HEK293T (cell line): ENCODE results near the gene ATP1B3.

Experiments used
- ARNT ChIP-seq: fragments of 450-650 bp; IDR thresholded peaks from 2 replicates; pipeline ENCODE4 v1.6.1; 2017; ENCODE audit warnings: mild to moderate bottlenecking
- BHLHE40 ChIP-seq: fragments of 450-650 bp; IDR thresholded peaks from 2 replicates; pipeline ENCODE4 v1.6.1; 2016; ENCODE audit warnings: mild to moderate bottlenecking, moderate library complexity, borderline replicate concordance
- CTBP1 ChIP-seq: fragments of 450-650 bp; IDR thresholded peaks from 2 replicates; pipeline ENCODE4 v1.6.1; 2016; ENCODE audit warnings: borderline replicate concordance
- ELF4 ChIP-seq: fragments of 450-650 bp; IDR thresholded peaks from 2 replicates; pipeline ENCODE4 v1.6.1; 2017; ENCODE audit warnings: antibody characterized with exemption
- FOXA1 ChIP-seq: fragments of 450-650 bp; IDR thresholded peaks from 2 replicates; pipeline ENCODE4 v1.6.1; 2016; ENCODE audit warnings: mild to moderate bottlenecking
- FOXM1 ChIP-seq: fragments of 450-650 bp; IDR thresholded peaks from 2 replicates; pipeline ENCODE4 v1.6.1; 2017; ENCODE audit warnings: mild to moderate bottlenecking, borderline replicate concordance
- LEF1 ChIP-seq: fragments of 450-650 bp; IDR thresholded peaks from 2 replicates; pipeline ENCODE4 v1.6.1; 2017; ENCODE audit warnings: mild to moderate bottlenecking, borderline replicate concordance
- NFRKB ChIP-seq: fragments of 450-650 bp; IDR thresholded peaks from 2 replicates; pipeline ENCODE4 v1.6.1; 2016; ENCODE audit warnings: mild to moderate bottlenecking, moderate library complexity
- SP1 ChIP-seq: fragments of 450-650 bp; IDR thresholded peaks from 2 replicates; pipeline ENCODE4 v1.6.1; 2017
- SUZ12 ChIP-seq: fragments of 450-650 bp; IDR thresholded peaks from 2 replicates; pipeline ENCODE4 v1.6.1; 2016; ENCODE audit warnings: mild to moderate bottlenecking
- TARDBP ChIP-seq: fragments of 450-650 bp; IDR thresholded peaks from 2 replicates; pipeline ENCODE4 v1.6.1; 2016
- ZNF384 ChIP-seq: fragments of 450-650 bp; IDR thresholded peaks from 2 replicates; pipeline ENCODE4 v1.6.1; 2016

- TF ChIP-seq FOXM1 (no peak), ZNF384 (no peak), CTBP1 (no peak), TARDBP (no peak), BHLHE40 (no peak), SP1 (no peak), LEF1 (no peak), ELF4 (no peak), ARNT (no peak), SUZ12 (no peak), FOXA1 (no peak), NFRKB (no peak)
Measured at GRCh38 chr3:141854599-141854998, 21.8 kb upstream of the ATP1B3 start.
